Embryonic facial prominence (tissue), 1 donor: ENCODE results near the gene CTSW.

Source experiments
- DNase-seq: peaks from one replicate; pipeline ENCODE4 v3.0.0-alpha.2; 2016; ENCODE audit errors: extremely low spot score

CTSW gene

GRCh38 chr11:65928667-65929066 is 49.0 kb downstream of the CTSW start:
- DNase-seq = no peak

GRCh38 chr11:65931773-65932557 is 52.3 kb downstream of the CTSW start:
- no peak for DNase-seq

GRCh38 chr11:65932558-65932919 is 52.9 kb downstream of the CTSW start:
- DNase-seq = no peak
